ENCODE data around the gene CCBE1.

CCBE1 gene

DNA sequence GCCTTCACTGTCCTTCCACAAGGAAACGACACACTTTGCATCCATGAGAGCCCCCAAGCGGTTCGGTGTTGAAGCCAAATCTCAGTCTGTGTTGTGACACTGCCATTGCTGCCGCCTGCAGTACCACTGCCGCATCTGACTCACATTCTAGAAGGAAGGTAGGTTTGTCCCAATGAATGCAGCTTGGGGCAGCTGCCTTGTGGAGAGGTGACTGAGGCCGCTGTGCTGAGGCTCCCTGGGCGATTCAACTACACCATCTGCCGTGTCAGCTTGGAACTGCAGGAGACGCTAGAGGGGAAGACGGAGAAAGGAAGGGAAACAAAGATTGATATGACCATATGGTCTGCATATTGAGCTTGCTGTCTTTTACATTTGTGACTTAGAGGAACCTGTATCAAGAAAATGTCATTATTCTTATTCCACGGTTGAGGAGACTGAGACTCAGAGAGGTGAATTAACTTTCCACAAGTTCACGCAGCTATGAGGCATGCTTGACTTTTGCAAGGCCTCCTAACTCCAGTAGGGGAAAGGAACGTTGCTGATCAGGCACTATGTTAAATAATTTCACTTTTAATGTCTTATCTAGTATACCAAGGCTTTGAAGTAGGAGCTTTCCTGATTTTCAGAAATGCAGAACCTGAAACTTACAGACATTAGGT lies 294.7 kb downstream of the CCBE1 start:
- peak; percentile 88 for DNase-seq (ENCODE audit: low read depth)
- Histone ChIP-seq H3K27me3 (replicated peaks; ENCODE audit: control insufficient read depth, insufficient read depth, low read length) (no peaks in the 10 kb centered on the region), H3K9me3 (ENCODE audit: control insufficient read depth, low read length) (no peaks in the 10 kb centered on the region), H3K4me3 (ENCODE audit: low read length) (no peak overlapping the region), H3K36me3 (ENCODE audit: control insufficient read depth, insufficient read depth, low read length, severe bottlenecking) (peaks cover 9% of the 10 kb centered on the region), H3K9ac (ENCODE audit: low read length) (no peak overlapping the region), H3K4me1 (ENCODE audit: control insufficient read depth, insufficient read depth, low read length) (no peaks in the 10 kb centered on the region)

DNA sequence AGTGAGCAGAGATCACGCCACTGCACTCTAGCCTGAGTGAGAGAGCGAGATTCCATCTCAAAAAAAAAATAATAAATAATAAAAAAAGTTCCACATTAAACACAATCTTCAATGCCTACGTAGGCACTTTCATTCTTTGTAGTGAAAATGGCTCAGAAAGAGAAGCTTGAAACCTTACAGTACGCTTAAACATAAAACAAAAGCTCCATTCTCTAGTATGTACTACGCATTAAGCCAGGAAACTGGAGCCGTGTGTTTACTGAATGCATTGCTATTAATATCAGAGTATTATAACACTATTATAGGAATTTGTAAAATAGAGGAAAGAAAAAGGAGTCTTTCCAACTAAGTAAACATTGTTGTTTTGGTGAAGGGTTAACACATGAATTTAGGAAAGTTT lies 296.8 kb downstream of the CCBE1 start:
- no peaks in the 10 kb centered on the region for H3K27me3 ChIP-seq (replicated peaks; ENCODE audit: control insufficient read depth, insufficient read depth, low read length)
- no peak for DNase-seq (ENCODE audit: low read depth)
- H3K4me3 ChIP-seq (ENCODE audit: low read length), result no peak overlapping the region
- peaks cover 9% of the 10 kb centered on the region for H3K36me3 ChIP-seq (ENCODE audit: control insufficient read depth, insufficient read depth, low read length, severe bottlenecking)
- no peaks in the 10 kb centered on the region for H3K9me3 ChIP-seq (ENCODE audit: control insufficient read depth, low read length)
- no peaks in the 10 kb centered on the region for H3K4me1 ChIP-seq (ENCODE audit: control insufficient read depth, insufficient read depth, low read length)
- no peak overlapping the region for H3K9ac ChIP-seq (ENCODE audit: low read length)

DNA sequence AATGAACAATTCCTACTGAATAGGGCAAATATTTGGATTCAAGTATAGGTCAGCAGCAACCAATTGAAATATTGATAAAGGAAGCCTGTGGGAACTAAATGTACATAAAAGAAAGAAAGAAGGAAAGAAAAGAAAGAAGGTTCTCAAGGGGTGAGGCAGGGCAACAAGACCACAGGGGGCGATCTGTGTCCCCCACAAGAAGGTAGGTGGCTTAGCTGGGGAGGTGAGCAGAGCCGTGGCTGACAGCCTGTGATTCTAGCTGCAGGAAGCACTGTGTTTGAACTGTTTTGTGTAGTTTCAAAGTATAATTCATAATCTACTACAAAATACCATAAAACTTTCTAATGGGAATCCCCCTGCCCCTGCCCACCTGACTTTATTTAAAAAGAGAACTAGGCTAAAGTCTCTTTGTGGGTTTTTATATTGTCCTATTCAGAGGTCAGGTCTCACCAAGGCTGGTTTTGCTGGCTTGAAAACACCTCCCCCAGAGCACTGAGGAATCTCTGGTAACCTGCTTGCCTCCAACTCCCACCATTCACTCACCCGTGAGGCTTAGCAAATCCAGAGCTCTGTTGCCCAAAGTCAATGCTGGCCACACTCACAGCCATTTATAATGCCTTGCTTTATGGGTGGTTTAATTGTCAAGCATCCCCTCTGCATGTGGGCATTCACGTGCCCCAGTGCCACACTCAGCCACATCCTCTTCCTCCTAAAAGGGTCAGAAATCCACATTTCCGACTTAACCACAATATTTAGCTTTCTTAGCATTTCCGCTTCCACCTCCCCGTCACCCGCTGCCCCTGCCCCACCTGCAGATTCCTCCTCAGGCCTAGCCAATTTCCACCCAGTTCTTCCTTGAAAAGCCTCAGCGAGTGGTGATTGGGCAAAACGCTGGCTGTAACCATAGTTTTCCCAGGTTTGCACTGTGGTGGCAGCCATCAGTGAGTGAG lies 301.7 kb downstream of the CCBE1 start:
- DNase-seq (ENCODE audit: low read depth), result no peak
- Histone ChIP-seq H3K4me3 (ENCODE audit: low read length) (no peak overlapping the region), H3K9ac (ENCODE audit: low read length) (no peak overlapping the region), H3K27me3 (replicated peaks; ENCODE audit: control insufficient read depth, insufficient read depth, low read length) (no peaks in the 10 kb centered on the region), H3K4me1 (ENCODE audit: control insufficient read depth, insufficient read depth, low read length) (no peaks in the 10 kb centered on the region), H3K36me3 (ENCODE audit: control insufficient read depth, insufficient read depth, low read length, severe bottlenecking) (peaks cover 16% of the 10 kb centered on the region), H3K9me3 (ENCODE audit: control insufficient read depth, low read length) (no peaks in the 10 kb centered on the region)

DNA sequence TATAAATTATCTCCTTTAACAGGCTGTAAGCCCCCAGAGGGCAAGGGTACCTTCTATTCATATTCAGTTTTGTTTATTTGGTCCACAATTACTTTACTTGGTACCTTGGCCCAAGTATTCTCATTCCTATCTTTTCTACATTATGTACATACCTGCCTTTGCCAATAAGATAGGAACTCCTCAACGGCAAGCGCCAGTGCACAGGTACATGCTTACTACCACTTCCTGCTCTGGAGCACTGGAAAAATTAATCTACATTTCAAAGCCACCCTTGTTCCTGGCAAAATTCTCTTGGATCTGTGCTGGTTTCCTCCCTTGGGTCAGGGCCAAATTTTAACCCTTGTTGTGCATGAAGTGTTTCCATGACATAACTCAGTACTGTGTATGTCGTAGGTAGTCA lies 303.8 kb downstream of the CCBE1 start:
- Histone ChIP-seq H3K9me3 (ENCODE audit: control insufficient read depth, low read length) (no peaks in the 10 kb centered on the region), H3K27me3 (replicated peaks; ENCODE audit: control insufficient read depth, insufficient read depth, low read length) (no peaks in the 10 kb centered on the region), H3K4me3 (ENCODE audit: low read length) (no peak overlapping the region), H3K4me1 (ENCODE audit: control insufficient read depth, insufficient read depth, low read length) (peaks cover 6% of the 10 kb centered on the region), H3K9ac (ENCODE audit: low read length) (no peak overlapping the region), H3K36me3 (ENCODE audit: control insufficient read depth, insufficient read depth, low read length, severe bottlenecking) (peaks cover 14% of the 10 kb centered on the region)
- no peak for DNase-seq (ENCODE audit: low read depth)

DNA sequence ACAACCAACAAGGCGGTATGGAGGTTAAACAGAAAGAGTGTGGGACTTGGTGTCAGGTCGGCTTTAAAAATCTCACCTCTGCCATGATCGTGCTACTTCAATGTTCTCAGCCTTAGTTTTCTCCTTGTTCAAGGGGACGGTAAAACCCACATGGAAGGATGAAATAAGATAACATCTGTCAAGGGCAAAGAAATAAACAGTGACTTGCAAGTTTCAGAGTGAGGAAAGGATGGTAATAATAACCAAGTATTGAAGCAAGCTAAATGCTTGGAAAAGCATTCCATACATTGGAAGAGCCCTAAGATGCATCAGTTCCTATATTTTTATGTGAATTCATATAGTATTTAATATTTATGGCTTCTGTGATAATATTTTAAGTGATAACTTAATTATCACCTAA lies 308.4 kb downstream of the CCBE1 start:
- no peak overlapping the region for H3K4me3 ChIP-seq (ENCODE audit: low read length)
- no peaks in the 10 kb centered on the region for H3K27me3 ChIP-seq (replicated peaks; ENCODE audit: control insufficient read depth, insufficient read depth, low read length)
- H3K9ac ChIP-seq (ENCODE audit: low read length), result no peak overlapping the region
- peak; percentile 5 for DNase-seq (ENCODE audit: low read depth)
- peaks cover 6% of the 10 kb centered on the region for H3K4me1 ChIP-seq (ENCODE audit: control insufficient read depth, insufficient read depth, low read length)
- peaks cover 19% of the 10 kb centered on the region for H3K36me3 ChIP-seq (ENCODE audit: control insufficient read depth, insufficient read depth, low read length, severe bottlenecking)
- no peaks in the 10 kb centered on the region for H3K9me3 ChIP-seq (ENCODE audit: control insufficient read depth, low read length)

DNA sequence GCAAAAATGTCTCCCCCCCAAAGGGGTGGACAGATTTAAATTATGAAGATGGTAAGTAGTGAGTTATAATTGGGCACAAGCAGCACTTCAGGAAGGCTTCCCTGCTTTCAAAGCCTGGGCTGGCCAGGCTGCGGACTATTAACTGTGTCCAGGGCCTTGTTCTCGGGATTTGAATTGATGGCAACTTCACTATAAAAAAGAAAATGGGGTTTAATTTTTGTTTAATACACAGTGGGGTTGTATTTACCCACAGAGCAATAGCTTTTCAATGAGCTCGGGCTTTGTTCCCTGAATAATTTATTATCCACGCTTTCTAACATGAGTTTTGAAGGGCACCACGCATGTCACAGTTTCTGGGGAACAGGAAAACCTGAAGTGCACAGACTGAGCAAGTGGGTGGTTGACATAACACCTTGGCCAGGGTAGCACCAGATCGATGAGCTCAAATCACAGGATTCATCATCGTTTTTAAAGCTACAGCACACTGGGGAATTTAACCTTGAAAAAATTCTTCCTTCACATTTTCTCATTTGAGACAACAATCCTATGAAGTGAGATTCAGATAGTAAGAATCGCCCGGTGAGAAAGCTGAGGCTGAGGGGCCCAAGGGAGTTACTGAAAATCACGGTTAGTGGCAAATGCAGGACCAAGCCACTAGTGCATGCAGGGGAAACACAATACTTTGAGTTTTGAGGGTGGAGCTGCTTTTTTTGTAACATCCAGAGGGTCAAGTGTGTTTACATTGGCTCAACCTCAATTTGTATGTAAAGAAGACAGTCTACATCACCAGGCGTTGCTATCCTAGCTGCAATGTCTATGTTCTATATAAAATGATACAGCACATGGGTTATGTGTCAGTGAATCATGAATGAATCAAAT lies 309.3 kb downstream of the CCBE1 start:
- Histone ChIP-seq H3K9me3 (ENCODE audit: control insufficient read depth, low read length) (no peaks in the 10 kb centered on the region), H3K9ac (ENCODE audit: low read length) (no peak overlapping the region), H3K4me1 (ENCODE audit: control insufficient read depth, insufficient read depth, low read length) (peaks cover 6% of the 10 kb centered on the region), H3K36me3 (ENCODE audit: control insufficient read depth, insufficient read depth, low read length, severe bottlenecking) (peaks cover 19% of the 10 kb centered on the region), H3K4me3 (ENCODE audit: low read length) (no peak overlapping the region), H3K27me3 (replicated peaks; ENCODE audit: control insufficient read depth, insufficient read depth, low read length) (no peaks in the 10 kb centered on the region)
- DNase-seq (ENCODE audit: low read depth), result no peak

DNA sequence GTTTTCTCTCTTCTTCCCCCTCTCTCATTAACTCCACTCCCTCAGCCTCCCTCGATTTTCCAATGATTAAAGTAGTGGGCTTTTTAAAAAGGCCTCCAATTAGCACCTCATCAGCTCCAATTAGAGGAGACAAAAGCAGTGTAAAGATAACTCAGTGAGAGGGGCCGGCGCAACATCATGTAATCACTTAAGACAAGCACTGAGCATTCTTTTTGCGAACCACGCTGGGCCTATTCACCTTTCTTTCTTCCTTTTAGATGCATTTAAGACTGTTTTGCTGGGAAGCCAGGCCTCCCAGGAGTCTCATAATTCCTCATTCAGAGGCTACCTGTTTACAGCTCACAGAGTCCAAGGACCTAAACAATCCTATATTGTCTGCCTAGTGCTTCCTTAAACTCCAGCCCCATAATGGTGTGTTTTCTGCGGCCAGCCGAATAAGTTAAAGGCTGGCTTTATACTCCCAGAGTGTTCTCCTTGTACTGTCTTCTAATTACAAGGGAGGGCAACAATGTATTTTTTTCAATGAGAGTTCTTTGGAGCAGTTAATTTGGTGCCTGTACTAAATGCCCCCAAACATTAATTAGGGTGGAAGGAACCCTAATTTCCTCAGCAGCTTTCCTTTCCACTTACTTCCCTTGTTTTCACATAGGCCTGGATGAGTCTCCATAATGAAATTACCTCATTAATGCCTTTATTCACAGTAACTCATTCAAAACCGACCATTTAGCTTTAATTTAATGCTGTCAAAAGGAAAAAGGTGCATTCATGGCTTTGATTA lies 310.1 kb downstream of the CCBE1 start:
- no peak overlapping the region for H3K9ac ChIP-seq (ENCODE audit: low read length)
- no peaks in the 10 kb centered on the region for H3K9me3 ChIP-seq (ENCODE audit: control insufficient read depth, low read length)
- H3K4me3 ChIP-seq (ENCODE audit: low read length), result no peak overlapping the region
- DNase-seq (ENCODE audit: low read depth), result no peak
- H3K36me3 ChIP-seq (ENCODE audit: control insufficient read depth, insufficient read depth, low read length, severe bottlenecking), result peaks cover 12% of the 10 kb centered on the region
- peaks cover 6% of the 10 kb centered on the region for H3K4me1 ChIP-seq (ENCODE audit: control insufficient read depth, insufficient read depth, low read length)
- no peaks in the 10 kb centered on the region for H3K27me3 ChIP-seq (replicated peaks; ENCODE audit: control insufficient read depth, insufficient read depth, low read length)

GRCh38 chr18:59385191-59385590 lies 312.0 kb downstream of the CCBE1 start:
- no peaks in the 10 kb centered on the region for H3K9me3 ChIP-seq (ENCODE audit: control insufficient read depth, low read length)
- H3K36me3 ChIP-seq (ENCODE audit: control insufficient read depth, insufficient read depth, low read length, severe bottlenecking), result peaks cover 12% of the 10 kb centered on the region
- H3K27me3 ChIP-seq (replicated peaks; ENCODE audit: control insufficient read depth, insufficient read depth, low read length), result no peaks in the 10 kb centered on the region
- H3K4me3 ChIP-seq (ENCODE audit: low read length), result no peak overlapping the region
- no peak overlapping the region for H3K9ac ChIP-seq (ENCODE audit: low read length)
- peaks cover 10% of the 10 kb centered on the region for H3K4me1 ChIP-seq (ENCODE audit: control insufficient read depth, insufficient read depth, low read length)
- DNase-seq (ENCODE audit: low read depth), result no peak

- no peak overlapping the region for H3K9ac ChIP-seq (ENCODE audit: low read length)
- H3K9me3 ChIP-seq (ENCODE audit: control insufficient read depth, low read length), result no peaks in the 10 kb centered on the region
- DNase-seq (ENCODE audit: low read depth), result no peak
- no peaks in the 10 kb centered on the region for H3K27me3 ChIP-seq (replicated peaks; ENCODE audit: control insufficient read depth, insufficient read depth, low read length)
- H3K4me1 ChIP-seq (ENCODE audit: control insufficient read depth, insufficient read depth, low read length), result peaks cover 10% of the 10 kb centered on the region
- peaks cover 12% of the 10 kb centered on the region for H3K36me3 ChIP-seq (ENCODE audit: control insufficient read depth, insufficient read depth, low read length, severe bottlenecking)
- H3K4me3 ChIP-seq (ENCODE audit: low read length), result no peak overlapping the region
Observed at GRCh38 chr18:59383851-59384250, 313.4 kb downstream of the CCBE1 start.

GRCh38 chr18:59382383-59382782 lies 314.8 kb downstream of the CCBE1 start:
- no peak overlapping the region for H3K4me3 ChIP-seq (ENCODE audit: low read length)
- no peaks in the 10 kb centered on the region for H3K27me3 ChIP-seq (replicated peaks; ENCODE audit: control insufficient read depth, insufficient read depth, low read length)
- peaks cover 6% of the 10 kb centered on the region for H3K36me3 ChIP-seq (ENCODE audit: control insufficient read depth, insufficient read depth, low read length, severe bottlenecking)
- no peaks in the 10 kb centered on the region for H3K9me3 ChIP-seq (ENCODE audit: control insufficient read depth, low read length)
- H3K4me1 ChIP-seq (ENCODE audit: control insufficient read depth, insufficient read depth, low read length), result peaks cover 10% of the 10 kb centered on the region
- H3K9ac ChIP-seq (ENCODE audit: low read length), result no peak overlapping the region
- DNase-seq (ENCODE audit: low read depth), result no peak
